Astrocyte of the hippocampus (primary cell): ENCODE results near the gene LRRC3.

Source experiments
- DNase-seq: peaks from one replicate; pipeline ENCODE4 v3.0.0; 2011; ENCODE audit warnings: low read depth, low spot score

Gene LRRC3

GRCh38 chr21:44423941-44424607 is 31.2 kb upstream of the LRRC3 start:
- DNase-seq = no peak

GRCh38 chr21:44424608-44425306 is 30.6 kb upstream of the LRRC3 start:
- DNase-seq = no peak

GRCh38 chr21:44425307-44425894 is 29.9 kb upstream of the LRRC3 start:
- DNase-seq = no peak

GRCh38 chr21:44425895-44426662 is 29.2 kb upstream of the LRRC3 start:
- DNase-seq = no peak

GRCh38 chr21:44426663-44427191 is 28.6 kb upstream of the LRRC3 start:
- no peak for DNase-seq

- no peak for DNase-seq
Observed at GRCh38 chr21:44427241-44428120, 27.8 kb upstream of the LRRC3 start.

GRCh38 chr21:44428281-44428960 is 26.9 kb upstream of the LRRC3 start:
- DNase-seq = no peak

- no peak for DNase-seq
Observed at GRCh38 chr21:44429894-44430293, 25.4 kb upstream of the LRRC3 start.

GRCh38 chr21:44431300-44431699 is 24.0 kb upstream of the LRRC3 start:
- no peak for DNase-seq

- no peak for DNase-seq
Observed at GRCh38 chr21:44432841-44433790, 22.2 kb upstream of the LRRC3 start.

- no peak for DNase-seq
Observed at GRCh38 chr21:44433791-44434567, 21.3 kb upstream of the LRRC3 start.

- DNase-seq = no peak
Observed at GRCh38 chr21:44434568-44434925, 20.8 kb upstream of the LRRC3 start.

GRCh38 chr21:44434936-44435635 is 20.2 kb upstream of the LRRC3 start:
- no peak for DNase-seq

GRCh38 chr21:44436111-44436611 is 19.1 kb upstream of the LRRC3 start:
- no peak for DNase-seq

GRCh38 chr21:44436958-44437357 is 18.4 kb upstream of the LRRC3 start:
- no peak for DNase-seq

- no peak for DNase-seq
Observed at GRCh38 chr21:44437371-44437695, 18.0 kb upstream of the LRRC3 start.

GRCh38 chr21:44437696-44438431 is 17.4 kb upstream of the LRRC3 start:
- DNase-seq = no peak
